Trophoblast cell (in vitro differentiated cells and primary cell): ENCODE data around the gene KRTAP9-3. TPM values are rescaled to one million over a fixed set of nuclear protein-coding genes. Genes with fewer than 3 reads are reported as not detected.
"Not testable (repeated sequence)": the region's sequence is repeated elsewhere in the genome, so short reads cannot be mapped to it uniquely, and the experiment has no call there.

Experiments
- DNase-seq, 2 donors: peaks; one replicate each; pipeline ENCODE4 v3.0.0-alpha.2; 2016
- H2AFZ ChIP-seq: 2 replicates; pipeline ENCODE4 v1.6.1; 2013; ENCODE audit warnings: low read length, moderate library complexity, mild to moderate bottlenecking; ENCODE audit not compliant: insufficient read depth, poor library complexity
- H2AK5ac ChIP-seq: 2 replicates; pipeline ENCODE4 v1.6.1; 2013; ENCODE audit warnings: mild to moderate bottlenecking, low read length
- H2BK120ac ChIP-seq: 2 replicates; pipeline ENCODE4 v1.6.1; 2013; ENCODE audit warnings: low read length, mild to moderate bottlenecking, moderate library complexity; ENCODE audit not compliant: insufficient read depth, poor library complexity
- H2BK12ac ChIP-seq: 2 replicates; pipeline ENCODE4 v1.6.1; 2013; ENCODE audit warnings: mild to moderate bottlenecking, low read length, moderate library complexity
- H2BK5ac ChIP-seq: 2 replicates; pipeline ENCODE4 v1.6.1; 2013; ENCODE audit warnings: low read length, low read depth, moderate library complexity, mild to moderate bottlenecking; ENCODE audit not compliant: poor library complexity
- H3K14ac ChIP-seq: 2 replicates; pipeline ENCODE4 v1.6.1; 2013; ENCODE audit warnings: mild to moderate bottlenecking, low read length
- H3K18ac ChIP-seq: 2 replicates; pipeline ENCODE4 v1.6.1; 2013; ENCODE audit warnings: mild to moderate bottlenecking, low read length
- H3K23ac ChIP-seq: 2 replicates; pipeline ENCODE4 v1.6.1; 2013; ENCODE audit warnings: low read length
- H3K27ac ChIP-seq: 2 replicates; pipeline ENCODE4 v1.5.1; 2013; ENCODE audit warnings: low read depth, mild to moderate bottlenecking, inconsistent platforms, low read length, moderate library complexity
- H3K27me3 ChIP-seq: 2 replicates; pipeline ENCODE4 v1.6.1; 2013; ENCODE audit warnings: inconsistent platforms, mild to moderate bottlenecking, low read length, moderate library complexity; ENCODE audit not compliant: insufficient read depth
- H3K36me3 ChIP-seq, 2 experiments: 1 replicate in 1 of 2; 2 replicates in 1 of 2; pipeline ENCODE4 v1.6.1; 2013; ENCODE audit warnings: low read length in 2 of 2, mild to moderate bottlenecking in 2 of 2, moderate library complexity in 1 of 2; ENCODE audit not compliant: insufficient read depth in 2 of 2, control insufficient read depth in 1 of 2
- H3K4ac ChIP-seq: 2 replicates; pipeline ENCODE4 v1.6.1; 2013; ENCODE audit warnings: low read depth, mild to moderate bottlenecking, low read length, moderate library complexity
- H3K4me1 ChIP-seq, 2 experiments: 1 replicate in 1 of 2; 2 replicates in 1 of 2; pipeline ENCODE4 v1.6.1; 2013; ENCODE audit warnings: low read length in 2 of 2, mild to moderate bottlenecking in 2 of 2, moderate library complexity in 1 of 2; ENCODE audit not compliant: insufficient read depth in 2 of 2, control insufficient read depth in 1 of 2
- H3K4me2 ChIP-seq: 2 replicates; pipeline ENCODE4 v1.6.1; 2013; ENCODE audit warnings: inconsistent platforms, mild to moderate bottlenecking, low read length, moderate library complexity
- H3K4me3 ChIP-seq: 2 replicates; pipeline ENCODE4 v1.5.1; 2013; ENCODE audit warnings: mild to moderate bottlenecking, low read depth, low read length, inconsistent platforms
- H3K79me1 ChIP-seq: one replicate; pipeline ENCODE4 v1.6.1; 2013; ENCODE audit warnings: low read length
- H3K79me2 ChIP-seq: 2 replicates; pipeline ENCODE4 v1.6.1; 2013; ENCODE audit warnings: low read length, mild to moderate bottlenecking; ENCODE audit not compliant: control insufficient read depth, insufficient read depth, poor library complexity
- H3K9ac ChIP-seq: 2 replicates; pipeline ENCODE4 v1.6.1; 2013; ENCODE audit warnings: mild to moderate bottlenecking, low read length
- H3K9me3 ChIP-seq: 2 replicates; pipeline ENCODE4 v1.6.1; 2013; ENCODE audit warnings: low read depth, mild to moderate bottlenecking, control low read depth, inconsistent platforms, low read length; ENCODE audit not compliant: insufficient read depth
- H4K12ac ChIP-seq: 2 replicates; pipeline ENCODE4 v1.6.1; 2013; ENCODE audit warnings: low read depth, mild to moderate bottlenecking, low read length, moderate library complexity
- H4K8ac ChIP-seq: 2 replicates; pipeline ENCODE4 v1.6.1; 2013; ENCODE audit warnings: low read depth, mild to moderate bottlenecking, low read length, moderate library complexity
- H4K91ac ChIP-seq: one replicate; pipeline ENCODE4 v1.6.1; 2013; ENCODE audit warnings: low read depth, mild to moderate bottlenecking, low read length, moderate library complexity
- WGBS: extraction: QIAGEN DNeasy Blood & Tissue Kit; methylation state at CpG from one replicate; pipeline ENCODE4 v1.1.7; 2013; ENCODE audit warnings: missing lambda C conversion rate; ENCODE audit not compliant: insufficient read length, insufficient coverage; ENCODE audit errors: extremely low coverage; 5-methylcytosine and 5-hydroxymethylcytosine counted together
- polyA plus RNA-seq: library from polyadenylated mRNA; stranded (reverse); fragments of 200-250 nt; gene quantifications from 2 replicates; pipeline ENCODE4 v1.2.3, GENCODE V29; 2013

The KRTAP9-3 gene, protein sequence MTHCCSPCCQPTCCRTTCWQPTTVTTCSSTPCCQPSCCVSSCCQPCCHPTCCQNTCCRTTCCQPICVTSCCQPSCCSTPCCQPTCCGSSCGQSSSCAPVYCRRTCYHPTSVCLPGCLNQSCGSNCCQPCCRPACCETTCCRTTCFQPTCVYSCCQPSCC
- polyA plus RNA-seq = not detected in 2 replicates

- not testable (repeated sequence) for H2AFZ ChIP-seq, H2BK12ac ChIP-seq, H2AK5ac ChIP-seq, H3K9ac ChIP-seq, H3K4me3 ChIP-seq, H3K36me3 ChIP-seq, H3K23ac ChIP-seq, H4K12ac ChIP-seq, H3K9me3 ChIP-seq, H3K14ac ChIP-seq, H3K4ac ChIP-seq, H2BK120ac ChIP-seq, H3K27ac ChIP-seq, H3K18ac ChIP-seq, H3K79me1 ChIP-seq, H3K79me2 ChIP-seq, H3K4me2 ChIP-seq, H4K91ac ChIP-seq, H3K4me1 ChIP-seq, DNase-seq, H4K8ac ChIP-seq, H3K27me3 ChIP-seq, H2BK5ac ChIP-seq
- no CpG with 5 or more reads among the region's 1 CpG for WGBS
These were observed at the start of gene KRTAP9-3 for GRCh38 chr17:41232399-41233105. Gene KRTAP9-3 (plus strand): TSS chr17:41232449. CDS start chr17:41232502, 53 bp downstream.

DNA sequence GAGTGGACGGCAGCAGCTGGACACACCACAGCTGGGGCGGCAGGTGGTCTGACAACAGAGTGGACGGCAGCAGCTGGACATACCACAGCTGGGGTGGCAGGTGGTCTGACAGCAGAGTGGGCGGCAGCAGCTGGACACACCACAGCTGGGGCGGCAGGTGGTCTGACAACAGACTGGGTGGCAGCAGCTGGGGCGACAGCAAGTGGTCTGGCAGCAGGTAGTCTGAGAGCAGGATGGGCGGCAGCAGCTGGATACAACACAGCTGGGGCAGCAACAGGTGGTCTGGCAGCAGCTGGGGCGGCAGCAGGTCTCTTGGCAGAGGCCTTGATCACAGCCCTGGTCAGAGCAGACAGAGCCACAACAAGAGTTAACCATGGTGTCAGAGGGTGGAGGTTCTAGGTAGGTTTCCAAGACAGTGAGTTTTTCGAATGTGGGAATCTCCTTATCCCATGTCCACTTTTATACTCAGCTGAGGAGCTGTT, 47.7 kb upstream of the KRTAP9-3 start, which contains the start of gene KRTAP4-1:
Gene KRTAP4-1, minus strand, starts transcription at position 432 of the 482 bp plus-strand sequence. Its CDS starts 57 bp downstream, at position 375.
- no peak within 1 kb of the TSS for H3K14ac ChIP-seq
- no peak within 1 kb of the TSS for H2BK5ac ChIP-seq
- no peaks in the 10 kb centered on the region for H3K9me3 ChIP-seq
- no peak within 1 kb of the TSS for H3K9ac ChIP-seq
- no peak within 1 kb of the TSS for H2BK120ac ChIP-seq
- no peak within 1 kb of the TSS for H3K4me2 ChIP-seq
- no peaks in the 10 kb centered on the region for H3K36me3 ChIP-seq
- H3K27ac ChIP-seq = no peak within 1 kb of the TSS
- no peak within 1 kb of the TSS for H3K18ac ChIP-seq
- no peak within 1 kb of the TSS for H4K8ac ChIP-seq
- H3K4me3 ChIP-seq = no peak within 1 kb of the TSS
- H2BK12ac ChIP-seq = no peak within 1 kb of the TSS
- H4K91ac ChIP-seq = no peak within 1 kb of the TSS
- DNase-seq = no peak
- no peaks in the 10 kb centered on the region for H3K79me2 ChIP-seq
- H2AK5ac ChIP-seq = no peak within 1 kb of the TSS
- WGBS = no CpG with 5 or more reads among the region's 9 CpGs
- no peaks in the 10 kb centered on the region for H3K79me1 ChIP-seq
- H3K4ac ChIP-seq = no peak within 1 kb of the TSS
- H3K27me3 ChIP-seq = no peaks in the 10 kb centered on the region
- H2AFZ ChIP-seq = no peak within 1 kb of the TSS
- no peaks in the 10 kb centered on the region for H3K4me1 ChIP-seq
- no peak within 1 kb of the TSS for H4K12ac ChIP-seq
- no peak within 1 kb of the TSS for H3K23ac ChIP-seq

DNA sequence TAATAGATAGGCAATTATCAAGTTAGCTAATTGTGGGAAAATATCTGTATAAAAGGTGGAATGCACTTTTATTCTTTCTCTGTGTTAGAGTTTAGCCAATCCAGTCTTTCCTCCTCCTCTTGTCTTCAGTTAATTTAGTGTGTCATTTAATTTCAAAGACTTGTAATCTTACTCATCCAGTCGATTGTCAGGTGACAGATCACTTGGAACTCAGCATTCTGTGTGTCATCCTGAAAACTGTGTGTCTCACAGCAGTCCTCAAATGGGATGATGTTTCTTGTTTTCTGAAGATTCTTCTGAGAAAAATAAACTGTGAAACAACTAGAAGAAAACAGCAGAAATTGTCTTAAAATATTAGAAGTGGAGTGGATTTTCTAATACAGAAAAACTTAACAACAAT, 47.2 kb upstream of the KRTAP9-3 start:
- no peak overlapping the region for H4K8ac ChIP-seq
- H3K14ac ChIP-seq = no peak overlapping the region
- H3K4ac ChIP-seq = no peak overlapping the region
- no peak overlapping the region for H2BK12ac ChIP-seq
- H3K4me3 ChIP-seq = no peak overlapping the region
- H3K79me2 ChIP-seq = no peaks in the 10 kb centered on the region
- no peak overlapping the region for H4K12ac ChIP-seq
- no peak overlapping the region for H3K23ac ChIP-seq
- no peak overlapping the region for H2AFZ ChIP-seq
- no peak overlapping the region for H3K27ac ChIP-seq
- H3K4me2 ChIP-seq = no peak overlapping the region
- no peaks in the 10 kb centered on the region for H3K4me1 ChIP-seq
- DNase-seq = no peak
- no peaks in the 10 kb centered on the region for H3K36me3 ChIP-seq
- no peak overlapping the region for H2BK120ac ChIP-seq
- WGBS = no CpG with 5 or more reads among the region's 1 CpG
- no peak overlapping the region for H2AK5ac ChIP-seq
- no peak overlapping the region for H3K9ac ChIP-seq
- no peaks in the 10 kb centered on the region for H3K27me3 ChIP-seq
- H3K18ac ChIP-seq = no peak overlapping the region
- H3K79me1 ChIP-seq = no peaks in the 10 kb centered on the region
- no peak overlapping the region for H2BK5ac ChIP-seq
- H3K9me3 ChIP-seq = no peaks in the 10 kb centered on the region
- no peak overlapping the region for H4K91ac ChIP-seq

DNA sequence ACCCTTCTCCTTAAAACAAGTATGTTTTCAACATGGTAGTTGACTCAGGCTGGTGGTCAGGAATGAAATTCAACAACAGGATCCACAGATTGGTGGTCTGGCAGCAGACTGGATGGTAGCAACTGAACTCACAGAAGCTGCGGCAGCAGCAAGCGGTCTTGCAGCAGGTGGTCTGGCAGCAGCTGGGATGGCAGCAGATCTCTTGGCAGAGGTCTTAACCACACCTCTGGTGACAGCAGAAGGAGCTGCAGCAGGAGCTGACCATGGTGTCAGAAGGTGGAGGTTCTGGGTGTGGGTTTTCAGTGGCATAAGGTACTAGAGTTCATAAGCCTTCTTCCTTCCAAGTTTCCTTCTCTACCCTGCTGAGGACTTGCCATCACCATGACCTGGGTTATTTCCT, 45.4 kb upstream of the KRTAP9-3 start:
- no peak overlapping the region for H4K12ac ChIP-seq
- no peak overlapping the region for H3K4me2 ChIP-seq
- no peak overlapping the region for H3K14ac ChIP-seq
- no peak overlapping the region for H4K91ac ChIP-seq
- H2BK5ac ChIP-seq = no peak overlapping the region
- H3K9ac ChIP-seq = no peak overlapping the region
- no peaks in the 10 kb centered on the region for H3K27me3 ChIP-seq
- no peak overlapping the region for H4K8ac ChIP-seq
- no peak overlapping the region for H3K23ac ChIP-seq
- H3K79me2 ChIP-seq = no peaks in the 10 kb centered on the region
- no peaks in the 10 kb centered on the region for H3K9me3 ChIP-seq
- H3K18ac ChIP-seq = no peak overlapping the region
- no peak overlapping the region for H2AFZ ChIP-seq
- no peak for DNase-seq
- no CpG with 5 or more reads among the region's 2 CpGs for WGBS
- H2BK120ac ChIP-seq = no peak overlapping the region
- no peaks in the 10 kb centered on the region for H3K79me1 ChIP-seq
- no peaks in the 10 kb centered on the region for H3K36me3 ChIP-seq
- H2BK12ac ChIP-seq = no peak overlapping the region
- H3K4me1 ChIP-seq = no peaks in the 10 kb centered on the region
- H3K4ac ChIP-seq = no peak overlapping the region
- H3K4me3 ChIP-seq = no peak overlapping the region
- H3K27ac ChIP-seq = no peak overlapping the region
- no peak overlapping the region for H2AK5ac ChIP-seq
